GM21576 (cell line): ENCODE results near the gene NSMF.

Experiments used
- ATAC-seq: cut with Tn5 transposase; IDR thresholded peaks from one replicate; pipeline ENCODE4 v1.9.1; 2021; ENCODE audit warnings: mild to moderate bottlenecking, moderate library complexity; ENCODE audit not compliant: unreplicated experiment

Gene NSMF

GRCh38 chr9:137492464-137493363, 33.6 kb upstream of the NSMF start:
- no peak for ATAC-seq

DNA sequence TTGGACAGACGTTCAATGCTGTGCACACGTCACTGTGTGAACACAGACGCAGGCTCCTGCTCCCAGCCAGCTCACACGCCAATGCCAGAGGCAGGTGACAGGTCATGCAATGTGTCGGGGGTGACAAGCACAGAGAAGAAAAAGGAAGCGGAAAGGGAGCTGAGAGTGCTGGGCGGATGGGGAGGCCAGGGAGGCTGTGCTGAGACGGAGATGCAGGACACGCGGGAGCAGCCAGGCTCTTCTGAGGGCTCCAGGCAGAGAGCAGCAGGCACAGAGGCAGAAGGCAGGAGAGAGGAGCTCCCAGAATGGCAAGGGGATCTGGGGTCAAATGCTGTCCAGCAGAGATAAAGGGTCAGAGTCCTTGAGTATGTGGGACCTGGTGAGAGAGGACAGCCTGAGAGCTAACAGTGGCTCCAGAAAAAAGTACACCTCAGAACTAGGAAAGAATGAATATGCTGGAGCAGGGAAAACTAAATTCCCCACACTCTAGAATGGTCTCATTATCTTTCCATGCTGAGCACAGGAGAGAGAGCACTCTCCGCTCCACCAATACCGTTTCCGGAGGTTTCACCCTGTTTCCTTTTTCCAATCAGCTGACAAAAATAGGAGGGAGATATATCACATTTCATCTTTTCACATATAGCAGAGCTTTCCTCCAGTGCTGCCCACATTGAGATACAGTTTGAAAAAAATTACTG, 32.8 kb upstream of the NSMF start:
- ATAC-seq, result no peak

- no peak for ATAC-seq
Measured at GRCh38 chr9:137490532-137491186, 31.5 kb upstream of the NSMF start.

DNA sequence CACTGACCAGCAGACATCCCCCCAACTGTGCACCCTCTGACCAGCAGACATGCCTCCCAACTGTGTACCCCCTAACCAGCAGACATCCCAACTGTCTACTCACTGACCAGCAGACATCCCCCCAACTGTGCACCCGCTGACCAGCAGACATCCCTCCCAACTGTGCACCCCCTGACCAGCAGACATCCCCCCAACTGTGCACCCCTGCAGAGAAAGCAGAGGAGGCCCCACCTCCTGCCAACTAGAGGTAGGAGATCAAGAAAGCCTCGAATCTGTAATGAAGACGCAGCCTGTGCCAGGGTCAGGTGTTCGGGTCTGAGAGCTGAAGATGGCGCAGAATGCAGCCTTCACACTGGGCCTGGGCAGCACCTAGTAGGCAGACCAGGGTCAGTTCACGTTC, 29.8 kb upstream of the NSMF start:
- ATAC-seq, result no peak

DNA sequence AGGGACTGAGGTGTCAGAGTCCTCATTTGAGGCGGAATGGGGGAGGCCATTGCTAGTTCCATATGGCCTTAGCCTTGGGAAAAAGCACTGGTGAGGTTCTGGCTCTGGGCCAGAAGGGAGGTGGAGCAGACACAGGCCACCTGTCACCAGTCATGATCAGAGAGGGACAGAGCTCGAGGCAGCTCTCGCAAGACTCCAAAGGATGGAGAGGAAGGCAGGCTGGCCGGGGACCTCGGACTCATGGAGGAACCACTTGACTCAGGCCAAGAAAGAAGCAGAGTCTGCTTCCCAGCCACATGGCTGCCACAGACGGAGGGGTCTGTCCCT, 29.2 kb upstream of the NSMF start:
- no peak for ATAC-seq

GRCh38 chr9:137487454-137488326, 28.6 kb upstream of the NSMF start:
- no peak for ATAC-seq

- no peak for ATAC-seq
Measured at GRCh38 chr9:137486545-137487453, 27.7 kb upstream of the NSMF start.

GRCh38 chr9:137486141-137486490, 27.0 kb upstream of the NSMF start:
- no peak for ATAC-seq

DNA sequence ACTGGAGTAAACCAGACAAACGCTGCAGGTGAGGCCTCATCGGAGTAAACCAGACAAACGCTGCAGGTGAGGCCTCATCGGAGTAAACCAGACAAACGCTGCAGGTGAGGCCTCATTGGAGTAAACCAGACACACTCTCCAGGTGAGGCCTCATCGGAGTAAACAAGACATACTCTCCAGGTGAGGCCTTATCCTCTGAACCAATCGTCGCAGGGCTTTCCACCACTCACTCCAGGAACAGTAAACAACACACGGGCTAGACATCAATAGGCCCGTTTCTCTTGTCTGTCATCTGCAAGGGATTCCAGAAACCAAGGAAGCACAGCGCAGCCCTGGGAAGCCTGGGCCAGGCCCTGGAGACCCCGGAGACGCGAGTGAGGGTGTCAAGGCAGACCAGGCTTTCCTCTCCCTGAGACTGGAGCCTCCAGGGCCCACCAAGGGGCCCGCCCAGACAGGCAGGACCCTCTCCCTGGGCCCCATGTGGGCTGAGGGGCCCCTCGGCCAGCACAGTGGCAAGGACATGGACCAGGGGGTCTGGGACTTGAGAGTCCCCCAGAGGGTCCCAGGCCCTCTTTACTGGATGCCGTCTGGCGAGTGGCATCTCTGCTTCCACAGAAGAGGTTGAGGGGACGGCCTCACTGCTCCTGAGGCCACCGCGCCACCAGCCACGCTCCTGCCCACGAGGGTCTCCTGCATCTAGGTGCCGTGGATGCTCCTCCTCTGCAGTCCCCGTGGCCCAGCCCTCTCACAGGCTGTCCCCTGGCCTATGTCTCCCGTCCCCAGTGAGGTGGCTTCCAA, 26.4 kb upstream of the NSMF start:
- ATAC-seq, result no peak

DNA sequence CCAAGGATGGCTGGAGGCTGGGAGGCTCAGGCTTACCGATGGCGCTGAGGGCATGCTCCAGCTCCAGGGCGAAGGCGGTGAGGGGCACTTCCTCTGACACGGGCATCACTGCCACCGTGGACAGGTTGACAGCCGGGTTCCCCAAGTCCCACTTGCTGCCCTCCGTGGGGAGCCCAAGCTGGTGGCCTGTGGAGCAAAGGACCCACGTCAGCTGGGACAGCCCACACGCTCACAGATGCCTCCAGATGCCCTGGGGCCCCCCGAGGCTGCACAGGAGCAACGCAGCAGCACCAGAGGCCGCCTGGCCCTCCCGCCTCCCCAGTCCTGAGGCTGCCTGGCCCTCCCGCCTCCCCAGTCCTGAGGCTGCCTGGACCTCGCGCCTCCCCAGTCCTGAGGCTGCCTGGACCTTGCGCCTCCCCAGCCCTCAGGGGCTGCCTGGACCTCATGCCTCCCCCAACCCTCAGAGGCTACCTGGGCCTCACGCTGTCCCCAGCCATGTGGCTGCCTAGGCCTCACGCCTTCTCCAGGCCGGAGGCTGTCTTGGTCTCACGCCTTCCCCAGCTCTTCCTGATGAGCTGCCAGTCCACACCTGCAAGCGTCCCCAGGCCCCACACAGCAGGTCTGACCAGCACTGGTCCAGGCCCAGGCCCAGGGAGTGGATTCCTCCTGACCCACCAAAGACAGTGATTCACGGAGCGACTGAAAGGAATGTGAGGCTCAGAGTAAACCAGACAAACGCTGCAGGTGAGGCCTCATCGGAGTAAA, 25.6 kb upstream of the NSMF start:
- ATAC-seq, result no peak

DNA sequence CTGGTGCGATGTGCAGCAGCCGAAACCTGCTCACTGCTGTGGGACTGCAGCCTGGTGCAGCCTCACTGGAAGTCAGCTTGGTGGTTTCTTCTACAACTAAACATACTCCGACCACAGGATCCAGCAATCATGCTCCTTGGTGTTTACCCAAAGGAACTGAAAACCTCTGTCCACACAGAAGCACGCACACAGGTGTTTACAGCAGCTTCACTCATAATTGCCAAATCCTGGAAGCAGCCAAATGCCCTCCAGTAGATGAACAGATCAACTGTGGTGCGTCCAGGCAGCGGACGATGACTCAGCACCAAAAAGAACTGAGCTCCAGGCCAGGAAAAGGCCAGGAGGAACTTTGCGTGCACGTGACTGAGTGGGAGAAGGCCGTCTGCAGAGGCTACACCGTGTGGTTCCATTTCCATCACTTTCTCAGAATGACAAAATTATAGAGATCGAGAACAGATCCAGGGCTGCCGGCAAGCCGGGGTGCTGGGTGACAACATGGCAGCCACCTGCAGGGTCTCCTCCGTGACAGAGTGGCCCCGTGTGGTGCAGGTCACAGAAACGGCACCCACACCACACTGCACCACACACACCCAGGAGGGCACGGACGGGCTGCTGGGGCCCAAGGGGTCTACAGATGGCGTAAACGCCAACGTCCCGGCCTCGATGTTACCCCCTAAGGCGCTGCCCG, 23.1 kb upstream of the NSMF start:
- no peak for ATAC-seq

DNA sequence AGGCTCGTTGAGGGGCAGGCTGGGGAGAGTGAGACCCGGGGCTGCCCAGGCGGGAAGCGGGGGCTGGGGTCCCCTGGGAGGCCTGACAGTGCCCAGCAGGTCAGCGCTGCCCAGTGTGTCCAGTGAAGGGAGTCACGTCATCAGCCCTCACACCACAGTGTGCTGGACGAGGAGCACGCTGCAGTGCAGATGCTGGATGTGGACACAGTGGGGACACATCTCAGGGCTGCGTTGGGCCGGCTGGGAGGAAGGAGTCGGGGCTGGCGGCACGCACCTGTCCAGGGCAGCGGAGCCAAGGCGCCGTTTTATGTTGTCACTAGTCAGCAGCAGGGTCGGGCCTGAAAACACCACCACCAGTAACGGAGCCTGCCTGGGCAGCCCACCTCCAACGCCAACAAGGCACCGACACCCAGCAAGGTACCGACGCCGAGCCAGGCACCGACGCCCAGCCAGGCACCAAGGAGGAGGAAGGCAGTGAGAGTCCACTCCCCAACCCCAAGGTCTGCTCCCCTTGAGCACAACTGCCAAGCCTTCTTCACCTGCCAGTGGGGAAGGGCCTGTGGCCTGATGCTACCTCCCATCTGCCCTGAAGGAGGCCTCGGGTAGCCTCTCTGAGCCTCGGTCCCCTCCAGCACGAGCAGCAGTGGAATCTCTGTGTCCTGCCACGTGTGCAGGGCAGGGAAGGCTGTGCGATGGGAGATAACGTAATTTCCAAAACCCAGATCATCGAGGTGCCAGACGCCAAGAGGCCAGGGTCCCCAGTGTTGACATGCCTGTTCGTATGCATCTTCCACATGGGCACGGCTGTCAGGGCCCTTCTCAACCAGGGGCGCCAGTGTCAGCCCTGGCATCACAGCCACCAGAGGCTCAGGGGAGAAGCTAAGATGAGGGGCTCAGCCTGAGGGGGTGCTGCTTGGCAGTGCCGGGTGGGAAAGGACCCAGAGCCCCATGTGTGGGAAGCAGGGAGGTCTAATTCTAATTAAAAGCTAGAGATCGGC, 21.9 kb upstream of the NSMF start:
- no peak for ATAC-seq

GRCh38 chr9:137479892-137480685, 21.0 kb upstream of the NSMF start:
- no peak for ATAC-seq

GRCh38 chr9:137478962-137479861, 20.1 kb upstream of the NSMF start:
- ATAC-seq, result no peak

DNA sequence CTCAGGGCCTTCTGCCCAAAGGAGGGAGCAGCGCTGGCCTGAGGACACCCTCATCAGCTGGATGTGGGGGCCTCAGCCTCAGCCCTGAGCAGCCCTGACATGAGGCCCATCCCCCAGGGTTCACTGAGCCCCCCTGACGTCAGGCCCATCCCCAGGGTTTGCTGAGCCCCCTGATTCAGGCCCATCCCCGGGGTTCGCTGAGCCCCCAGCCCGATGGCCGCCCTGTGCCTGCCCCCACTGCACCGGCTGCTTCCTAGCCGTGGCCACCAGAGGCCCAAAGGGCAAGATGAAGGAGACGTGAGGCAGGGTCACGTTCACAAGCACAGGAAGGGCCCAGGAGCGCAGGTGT, 19.5 kb upstream of the NSMF start:
- no peak for ATAC-seq
